Kidney epithelial cell (primary cell): ENCODE measurements around the gene TLK1. TPM values are rescaled to one million over a fixed set of nuclear protein-coding genes. Genes with fewer than 3 reads are reported as not detected.

ENCODE experiments used
- DNase-seq: peaks from one replicate; pipeline ENCODE4 v3.0.0-alpha.2; 2010; ENCODE audit warnings: low read depth
- H3K27me3 ChIP-seq: 2 replicates; pipeline ENCODE4 v1.6.0; 2011; ENCODE audit warnings: low read length; ENCODE audit not compliant: control insufficient read depth, insufficient read depth
- H3K36me3 ChIP-seq: 2 replicates; pipeline ENCODE4 v1.5.1; 2011; ENCODE audit warnings: low read length; ENCODE audit not compliant: control insufficient read depth, insufficient read depth
- H3K4me3 ChIP-seq: 2 replicates; pipeline ENCODE4 v1.5.1; 2011; ENCODE audit warnings: low read depth, mild to moderate bottlenecking, control low read depth, low read length
- total RNA-seq: library from RNA; depleted of rRNA; stranded (reverse); fragments of >200 nt; gene quantifications from 2 replicates; pipeline ENCODE4 v1.2.3, GENCODE V29; 2015
- TF ChIP-seq, protein P1 (sequence below): IDR thresholded peaks from 2 replicates; pipeline ENCODE4 v1.5.1; 2011; ENCODE audit warnings: mild to moderate bottlenecking, moderate library complexity, low read length, control low read depth, inconsistent platforms; ENCODE audit not compliant: insufficient read depth, poor library complexity, severe bottlenecking

Gene TLK1
- total RNA-seq, 1 donor from 2014 or later: 24.4 TPM

GRCh38 chr2:170968205-170969003 lies 192.3 kb downstream of the TLK1 start:
- DNase-seq: no peak
- no peaks in the 10 kb centered on the region for H3K27me3 ChIP-seq
- TF ChIP-seq, protein P1, sequence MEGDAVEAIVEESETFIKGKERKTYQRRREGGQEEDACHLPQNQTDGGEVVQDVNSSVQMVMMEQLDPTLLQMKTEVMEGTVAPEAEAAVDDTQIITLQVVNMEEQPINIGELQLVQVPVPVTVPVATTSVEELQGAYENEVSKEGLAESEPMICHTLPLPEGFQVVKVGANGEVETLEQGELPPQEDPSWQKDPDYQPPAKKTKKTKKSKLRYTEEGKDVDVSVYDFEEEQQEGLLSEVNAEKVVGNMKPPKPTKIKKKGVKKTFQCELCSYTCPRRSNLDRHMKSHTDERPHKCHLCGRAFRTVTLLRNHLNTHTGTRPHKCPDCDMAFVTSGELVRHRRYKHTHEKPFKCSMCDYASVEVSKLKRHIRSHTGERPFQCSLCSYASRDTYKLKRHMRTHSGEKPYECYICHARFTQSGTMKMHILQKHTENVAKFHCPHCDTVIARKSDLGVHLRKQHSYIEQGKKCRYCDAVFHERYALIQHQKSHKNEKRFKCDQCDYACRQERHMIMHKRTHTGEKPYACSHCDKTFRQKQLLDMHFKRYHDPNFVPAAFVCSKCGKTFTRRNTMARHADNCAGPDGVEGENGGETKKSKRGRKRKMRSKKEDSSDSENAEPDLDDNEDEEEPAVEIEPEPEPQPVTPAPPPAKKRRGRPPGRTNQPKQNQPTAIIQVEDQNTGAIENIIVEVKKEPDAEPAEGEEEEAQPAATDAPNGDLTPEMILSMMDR: no peak
- H3K4me3 ChIP-seq: no peak overlapping the region
- peaks cover 1% of the 10 kb centered on the region for H3K36me3 ChIP-seq

- TF ChIP-seq, protein P1: no peak
- no peak overlapping the region for H3K4me3 ChIP-seq
- H3K36me3 ChIP-seq: peaks cover 1% of the 10 kb centered on the region
- no peak for DNase-seq
- H3K27me3 ChIP-seq: no peaks in the 10 kb centered on the region
Measured at GRCh38 chr2:170967553-170967952, 193.1 kb downstream of the TLK1 start.

DNA sequence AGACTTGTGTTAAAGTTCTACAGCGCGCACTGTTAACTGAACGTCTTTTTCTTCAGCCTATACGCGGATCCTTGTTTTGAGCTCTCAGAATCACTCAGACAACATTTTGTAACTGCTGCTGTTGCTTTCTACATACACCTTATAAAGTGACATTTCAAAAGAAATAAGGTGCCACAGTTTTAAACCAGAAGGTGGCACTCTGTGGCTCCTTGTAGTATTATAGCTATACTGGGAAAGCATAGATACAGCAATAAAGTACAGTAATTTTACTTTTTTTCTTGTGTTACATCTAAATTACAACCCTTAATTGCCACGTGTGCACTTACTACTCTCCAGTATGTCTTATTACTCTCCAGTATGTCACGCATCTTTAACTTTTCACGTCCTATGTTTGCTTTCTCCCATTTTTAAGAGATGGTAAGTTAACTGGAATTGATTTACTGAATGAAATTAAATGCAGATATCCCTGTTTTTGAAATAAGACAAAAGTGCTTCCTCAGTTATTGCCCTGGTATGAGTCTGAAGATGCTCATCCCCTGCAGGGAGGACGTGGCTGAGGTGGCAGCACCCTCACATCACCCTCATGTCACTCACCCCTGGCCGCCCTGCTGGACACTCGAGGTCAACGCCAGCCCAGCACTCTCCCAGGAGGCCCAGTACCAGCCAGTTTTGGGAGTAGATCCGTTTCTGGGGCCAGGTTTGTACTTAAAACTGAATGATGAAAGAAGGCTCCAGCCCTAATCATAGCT lies 193.9 kb downstream of the TLK1 start:
- TF ChIP-seq, protein P1: peak; percentile 15
- Histone ChIP-seq H3K36me3 (peaks cover 1% of the 10 kb centered on the region), H3K4me3 (no peak overlapping the region), H3K27me3 (no peaks in the 10 kb centered on the region)
- DNase-seq: no peak

- DNase-seq: no peak
- TF ChIP-seq, protein P1: no peak
- no peak overlapping the region for H3K4me3 ChIP-seq
- H3K27me3 ChIP-seq: no peaks in the 10 kb centered on the region
- peaks cover 4% of the 10 kb centered on the region for H3K36me3 ChIP-seq
Measured at GRCh38 chr2:170965446-170966225, 195.1 kb downstream of the TLK1 start.

- no peak for DNase-seq
- no peaks in the 10 kb centered on the region for H3K27me3 ChIP-seq
- H3K4me3 ChIP-seq: no peak overlapping the region
- peaks cover 4% of the 10 kb centered on the region for H3K36me3 ChIP-seq
- TF ChIP-seq, protein P1: no peak
Measured at GRCh38 chr2:170963386-170963785, 197.3 kb downstream of the TLK1 start.
